Forelimb muscle (tissue), 1 donor: ENCODE measurements around the gene ANKS1B. TPM values are rescaled to one million over a fixed set of nuclear protein-coding genes. Genes with fewer than 3 reads are reported as not detected.

ENCODE experiments used
- polyA plus RNA-seq: library from polyadenylated mRNA; unstranded; fragments of 120-200 nt; gene quantifications from one replicate; pipeline ENCODE4 v1.2.1, GENCODE V29; 2013; ENCODE audit not compliant: insufficient read length

The ANKS1B gene
- polyA plus RNA-seq, 1 donor = 2.3 TPM

Other genes starting within 250 kb of the ANKS1B start
- gene BLTP3B, start 157.9 kb upstream of the ANKS1B start, polyA plus RNA-seq = 15.1 TPM
- 18.1 TPM for gene ACTR6, start 215.9 kb upstream of the ANKS1B start, polyA plus RNA-seq